Right renal pelvis (tissue), 4 donors: ENCODE measurements around the gene NSUN7. TPM values are rescaled to one million over a fixed set of nuclear protein-coding genes. Genes with fewer than 3 reads are reported as not detected.

ENCODE experiments used
- DNase-seq, 4 donors: peaks; one replicate each; pipeline ENCODE4 v3.0.0-alpha.2; 2013; ENCODE audit warnings: low read depth in 4 of 4, low spot score in 3 of 4, missing footprints in 1 of 4
- polyA plus RNA-seq, 4 donors: library from polyadenylated mRNA; unstranded; fragments of 120-200 nt; gene quantifications; one replicate each; pipeline ENCODE4 v1.2.1, GENCODE V29; 2013; ENCODE audit not compliant: insufficient read length in 4 of 4

NSUN7 gene
- polyA plus RNA-seq, 4 donors = 11.5 to 13.9 (median 13.0) TPM

DNA sequence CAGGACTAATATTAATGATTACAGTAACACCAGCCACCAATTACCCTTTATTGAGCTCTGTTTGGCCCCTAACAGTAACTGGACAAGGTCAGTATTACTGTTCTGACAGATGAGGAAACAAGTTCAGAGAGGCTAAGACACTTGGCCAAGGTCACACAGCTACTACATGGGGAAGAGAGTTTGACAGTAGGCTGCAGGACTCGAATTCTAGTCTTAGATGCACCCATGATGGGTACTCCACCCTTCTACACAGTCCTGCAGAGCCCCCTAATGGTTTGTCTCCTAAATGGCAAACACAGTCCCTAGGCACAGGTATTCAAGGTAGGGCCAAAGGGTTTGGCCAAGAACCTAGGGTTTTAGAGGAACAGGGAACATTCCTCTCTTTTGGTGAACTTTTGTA is 93.9 kb downstream of the NSUN7 start:
- DNase-seq = no peak

DNA sequence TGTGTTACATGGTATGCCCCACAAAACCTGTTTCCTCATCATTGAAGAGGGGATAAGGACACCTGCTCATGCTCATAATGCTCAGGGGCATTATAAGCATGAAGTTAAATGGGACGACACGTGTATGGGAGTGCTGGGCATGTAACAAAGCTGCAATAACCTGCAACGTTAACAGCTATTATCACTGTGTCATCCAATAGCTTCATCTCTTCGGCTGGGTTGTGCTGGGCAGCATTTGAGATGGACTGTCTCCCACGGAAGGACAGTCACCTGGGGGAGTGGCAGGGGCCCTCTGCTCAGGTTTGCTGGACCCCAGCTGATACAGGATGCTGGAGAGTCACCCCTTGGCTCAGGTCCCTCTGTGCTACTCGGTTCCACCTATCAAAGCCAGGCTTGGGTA is 94.5 kb downstream of the NSUN7 start:
- no peak for DNase-seq

DNA sequence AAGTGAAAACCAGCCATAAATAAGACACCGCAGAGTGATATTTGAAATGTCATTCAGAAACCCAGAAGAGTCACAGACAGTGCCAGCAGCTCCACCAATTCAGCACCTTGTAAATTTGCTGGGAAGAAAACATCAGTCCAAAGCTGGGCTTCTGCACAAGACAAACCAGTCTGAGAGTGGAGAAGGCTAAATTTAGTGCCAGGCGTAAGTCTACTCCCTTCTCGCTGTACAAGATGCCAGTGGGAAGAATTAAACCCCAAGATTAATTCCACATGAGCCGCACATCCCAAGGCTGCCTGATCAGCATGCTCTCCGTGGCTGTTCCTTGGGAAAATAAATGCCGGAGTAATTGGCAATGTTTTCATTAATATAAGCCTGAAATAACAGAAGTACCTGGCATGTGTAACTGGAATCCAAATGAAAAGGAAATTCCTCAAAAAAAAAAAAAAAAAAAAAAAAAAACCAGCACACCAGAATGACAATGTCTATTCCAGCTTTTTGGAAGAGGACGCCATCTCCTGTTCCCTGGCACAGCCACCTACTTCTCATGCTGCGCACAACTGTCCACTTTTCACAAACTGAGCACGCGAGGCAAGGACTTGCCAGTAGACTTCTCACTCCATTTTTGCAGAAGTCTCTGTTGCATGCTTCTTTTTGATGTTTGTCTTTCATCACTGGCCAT is 95.5 kb downstream of the NSUN7 start:
- no peak for DNase-seq

DNA sequence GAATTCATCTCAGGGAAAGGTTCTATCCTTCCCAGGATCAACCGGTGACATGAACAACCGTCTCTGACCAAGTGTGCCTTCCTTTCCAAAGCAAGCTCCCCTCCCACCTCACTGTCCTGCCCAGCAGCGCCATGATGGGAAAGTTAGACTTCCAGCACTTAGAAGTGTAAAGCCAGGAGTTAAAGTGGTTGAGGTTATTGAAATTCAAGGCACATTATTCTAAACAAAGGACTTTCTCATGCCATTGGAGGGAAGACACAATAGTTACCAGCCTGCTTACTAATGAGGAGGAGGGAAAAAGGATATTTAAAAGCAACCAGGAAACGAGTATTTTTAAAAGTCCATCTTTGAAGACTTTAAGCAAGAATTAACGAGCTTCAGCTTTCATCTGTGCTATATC is 96.8 kb downstream of the NSUN7 start:
- no peak for DNase-seq

DNA sequence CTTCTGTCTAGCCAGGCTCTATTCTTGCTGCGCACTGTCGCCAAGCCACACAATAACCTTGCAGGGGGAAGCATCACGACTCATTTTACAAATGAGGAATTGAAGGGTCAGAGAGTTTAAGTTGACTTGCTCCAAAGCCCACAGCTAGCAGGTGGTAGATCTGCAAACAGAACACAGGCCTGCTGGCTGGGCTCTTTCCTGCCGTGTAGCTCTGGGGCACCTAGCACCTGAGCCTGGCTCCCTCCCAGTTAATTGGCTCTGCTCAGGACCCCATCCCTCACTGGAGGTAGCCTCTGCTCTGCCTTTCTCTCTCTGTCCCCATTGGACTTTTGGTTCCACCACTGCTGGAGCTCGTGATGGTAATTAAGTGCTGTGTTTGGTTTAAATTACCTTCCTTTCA is 98.5 kb downstream of the NSUN7 start:
- DNase-seq = no peak

DNA sequence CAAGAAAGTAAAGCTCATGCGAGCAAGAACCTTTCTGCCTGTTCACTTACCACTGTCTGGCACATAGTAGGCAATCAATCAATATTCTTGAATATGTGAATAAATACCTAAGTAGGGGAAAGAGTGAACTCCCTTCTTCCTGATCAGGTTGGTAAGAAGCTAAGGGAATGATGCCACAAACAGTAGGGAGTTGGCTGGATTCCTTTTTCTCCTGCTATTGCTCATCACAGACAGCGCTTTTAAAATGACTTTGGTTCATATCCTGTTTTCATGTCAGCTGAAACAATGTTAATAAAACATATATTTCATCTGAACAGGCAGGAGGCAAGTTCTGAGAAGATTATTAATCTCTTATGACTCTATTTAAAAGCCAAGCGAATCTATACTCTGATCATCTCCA is 99.2 kb downstream of the NSUN7 start:
- DNase-seq = no peak

DNA sequence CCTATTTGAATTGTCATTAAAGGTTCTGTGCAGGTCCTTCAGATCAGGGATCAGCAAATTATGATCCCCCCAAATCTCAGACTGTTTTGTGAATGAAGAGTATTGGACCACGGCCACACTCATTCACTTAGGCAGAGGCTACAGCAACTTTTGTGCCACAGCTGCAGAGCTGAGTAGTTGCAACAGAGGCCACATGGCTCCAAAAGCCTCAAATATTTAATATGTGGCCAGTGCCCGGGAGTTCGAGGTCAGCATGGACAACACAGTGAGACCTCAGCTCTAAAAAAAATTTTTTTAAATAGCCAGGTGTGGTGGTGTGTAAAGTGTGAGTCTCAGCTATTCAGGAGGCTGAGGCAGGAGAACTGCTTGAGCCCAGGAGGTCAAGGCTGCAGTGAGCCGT is 100.7 kb downstream of the NSUN7 start:
- DNase-seq = no peak

DNA sequence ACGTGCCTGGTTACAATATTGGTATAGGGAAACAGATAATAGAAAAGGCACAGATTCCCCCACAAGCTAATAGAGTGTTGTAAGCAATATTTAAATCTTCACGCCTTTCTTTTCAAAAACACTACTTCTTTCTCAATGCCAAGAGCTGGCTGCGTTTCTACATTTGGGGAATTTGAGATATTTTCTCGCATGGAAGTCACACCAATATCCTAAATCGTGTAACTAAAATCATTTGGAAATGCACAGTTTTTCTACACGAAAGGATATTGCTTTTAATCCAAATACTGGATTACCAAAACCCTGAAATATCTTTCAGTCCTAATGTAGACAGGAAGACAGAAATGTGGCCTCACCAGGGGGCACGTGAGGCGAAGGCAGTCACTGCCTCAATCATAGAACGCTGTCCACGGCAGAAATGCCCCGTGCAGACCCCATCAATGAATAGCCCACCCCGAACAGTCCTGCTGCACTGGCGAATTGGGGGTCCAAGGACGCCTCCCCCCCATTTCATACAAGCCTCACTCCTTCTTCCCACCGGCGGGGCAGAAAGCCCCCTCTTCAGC is 106.6 kb downstream of the NSUN7 start:
- DNase-seq = no peak

DNA sequence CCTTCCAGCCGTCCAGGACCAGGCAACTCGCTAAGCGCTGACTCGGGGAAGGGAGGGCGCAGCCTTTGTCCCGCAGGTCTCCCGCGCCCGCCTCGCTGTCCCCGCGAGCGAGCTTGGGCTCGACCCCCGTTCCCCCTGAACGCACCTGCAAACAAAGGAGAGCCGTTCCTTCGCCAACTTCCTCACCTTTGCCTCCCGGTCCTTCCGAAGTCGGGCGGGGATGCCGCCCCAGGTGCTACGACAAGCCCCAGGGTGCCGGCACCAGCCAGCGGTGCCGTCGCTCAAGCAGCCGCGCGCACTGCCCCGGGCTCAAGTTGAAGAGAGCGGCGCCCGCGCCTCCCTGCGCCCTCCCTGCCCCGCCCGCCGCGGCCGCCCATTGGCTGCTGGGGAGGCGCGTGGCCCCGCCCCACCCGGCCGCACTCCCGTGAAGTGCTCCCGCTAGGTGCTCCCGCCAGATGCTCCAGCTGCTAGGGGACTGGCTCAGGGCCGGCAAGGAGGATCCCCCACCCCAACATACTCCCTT is 107.1 kb downstream of the NSUN7 start:
- peak; percentile 60 to 72 (median 61) for DNase-seq

DNA sequence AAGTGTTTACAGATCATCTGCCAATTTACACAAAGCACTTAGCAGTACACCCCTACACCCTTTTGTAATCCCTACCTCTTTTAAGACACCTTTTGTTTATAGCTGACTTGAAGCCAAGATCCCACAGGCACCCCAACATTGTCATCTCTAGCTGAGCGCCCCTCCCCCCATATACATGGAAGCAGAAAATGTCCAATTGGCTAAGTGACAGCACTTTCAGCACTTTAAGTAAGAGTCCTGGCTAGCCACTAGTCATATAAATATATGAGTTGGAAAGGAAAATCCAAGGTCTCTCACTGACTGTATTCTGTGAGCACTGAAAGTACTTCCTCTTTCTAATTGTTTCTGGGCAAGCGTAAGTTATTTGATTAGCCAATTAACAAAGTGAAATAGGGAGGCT is 108.2 kb downstream of the NSUN7 start:
- DNase-seq = no peak

DNA sequence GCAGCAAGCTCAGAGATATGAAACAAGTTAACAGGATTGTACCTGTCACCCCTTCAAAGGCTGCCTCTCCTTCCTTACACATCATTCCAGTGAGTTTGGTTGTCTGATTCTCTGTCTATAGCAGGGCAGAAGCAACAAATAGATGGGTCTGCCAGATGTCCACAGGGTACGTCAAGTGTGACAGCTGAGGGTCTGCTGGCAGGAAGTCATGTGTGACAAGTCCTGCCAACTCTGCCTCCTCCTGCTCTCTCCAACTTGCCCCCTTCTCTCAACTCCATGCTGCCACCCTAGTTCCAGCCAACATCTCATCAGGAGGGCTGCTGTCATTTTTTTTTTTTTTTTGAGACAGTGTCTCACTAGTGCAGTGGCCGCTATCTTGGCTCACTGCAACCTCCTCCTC is 109.2 kb downstream of the NSUN7 start:
- DNase-seq = no peak

Other genes starting within 250 kb of the NSUN7 start
- gene RBM47, start 120.1 kb upstream of the NSUN7 start, polyA plus RNA-seq = 10 to 100 TPM; 86.9 to 98.8 (median 93.0) TPM